ENCODE results near the gene NET1. TPM values are rescaled to one million over a fixed set of nuclear protein-coding genes. Genes with fewer than 3 reads are reported as not detected.

Gene NET1
- total and polyA plus RNA-seq, 2 donors (not counting 3 experiments of a cell fraction or from before 2014, with no cell fraction given), result 14.4 to 46.3 TPM

GRCh38 chr10:5467207-5467535, 54.8 kb downstream of the NET1 start:
- H3K4me3 ChIP-seq (replicated peaks in 1 of 3; ENCODE audit: insufficient read depth in 1 of 3, low read depth in 1 of 3, low read length in 3 of 3), result no peak overlapping the region
- no peak overlapping the region for H3K9ac ChIP-seq (replicated peaks; ENCODE audit: extremely low read depth, insufficient read depth, low read length)
- H3K4me2 ChIP-seq (ENCODE audit: insufficient read depth, low read length), result no peak overlapping the region
- no peaks in the 10 kb centered on the region for H3K36me3 ChIP-seq (ENCODE audit: control insufficient read depth in 2 of 2, extremely low read depth in 1 of 2, insufficient read depth in 2 of 2, low read length in 2 of 2)
- ChIA-PET POLR2A (no interaction called here), CTCF (interaction anchor here (1.5 to 1.9 kb wide), 2 partner anchors 11 to 155 kb away, joined by 5 to 7 read pairs; no protein-coding TSS in a partner anchor)
- BruUV-seq (replicated peaks), result no TSS peak
- intact Hi-C loops (cut with micrococcal nuclease), result no loop called here
- dilution Hi-C loops (cut with MboI; ENCODE audit: extremely low pct_ligation_motif_present, low sequenced_read_pairs), result no loop called here
- DNase-seq (ENCODE audit: low read depth, low spot score) (no peak), FAIRE-seq (no peak)
- no peaks in the 10 kb centered on the region for H3K9me1 ChIP-seq (replicated peaks; ENCODE audit: control insufficient read depth, extremely low read depth, insufficient read depth, low read length)
- no peaks in the 10 kb centered on the region for H3K79me2 ChIP-seq (ENCODE audit: control insufficient read depth, insufficient read depth, low read length)
- H3K4me1 ChIP-seq (ENCODE audit: control insufficient read depth, extremely low read depth, insufficient read depth, low read length), result no peaks in the 10 kb centered on the region
- no peak overlapping the region for H3K27ac ChIP-seq (ENCODE audit: insufficient read depth, low read depth, low read length)
- H4K20me1 ChIP-seq (replicated peaks; ENCODE audit: control insufficient read depth, extremely low read depth, insufficient read depth, low read length), result no peaks in the 10 kb centered on the region
- no peaks in the 10 kb centered on the region for H3K9me3 ChIP-seq (replicated peaks; ENCODE audit: control insufficient read depth, insufficient read depth, low read length)
- H2AFZ ChIP-seq (ENCODE audit: low read depth, low read length), result no peak overlapping the region
- no peak for TF ChIP-seq JUN (IDR thresholded peaks at IDR 0.05; ENCODE audit: borderline replicate concordance, insufficient read depth, insufficient read length, low read depth)
- no peak for TF ChIP-seq CTCF (IDR thresholded peaks at IDR 0.05; ENCODE audit: extremely low read depth in 1 of 2, insufficient read depth in 1 of 2, low read depth in 1 of 2, low read length in 2 of 2)
- no peak for TF ChIP-seq FOS (IDR thresholded peaks at IDR 0.05; ENCODE audit: borderline replicate concordance, insufficient read depth, low read length)
- TF ChIP-seq GATA2 (IDR thresholded peaks at IDR 0.05; ENCODE audit: insufficient read depth, insufficient read length, low read depth, low read length), result no peak
- no peak for TF ChIP-seq MAX (IDR thresholded peaks at IDR 0.05; ENCODE audit: insufficient read depth, insufficient read length)
- H3K27me3 ChIP-seq (ENCODE audit: control insufficient read depth in 2 of 2, insufficient read depth in 2 of 2, low read length in 2 of 2), result no peaks in the 10 kb centered on the region
